ENCODE results near the gene SPNS2. TPM values are rescaled to one million over a fixed set of nuclear protein-coding genes. Genes with fewer than 3 reads are reported as not detected.

SPNS2 gene
- total and polyA plus RNA-seq, 2 experiments from 2014 or later, result 1.7 to 2.3 TPM

GRCh38 chr17:4510618-4510941, 11.9 kb downstream of the SPNS2 start:
- Histone ChIP-seq H3K4me1 (ENCODE audit: insufficient read depth) (no peaks in the 10 kb centered on the region), H2AFZ (no peak overlapping the region), H3K27me3 (ENCODE audit: insufficient read depth) (no peaks in the 10 kb centered on the region), H3F3A (replicated peaks; ENCODE audit: low read depth) (no peaks in the 10 kb centered on the region), H3K79me2 (replicated peaks; ENCODE audit: insufficient read depth) (no peaks in the 10 kb centered on the region), H3K9me2 (ENCODE audit: insufficient read depth) (no peaks in the 10 kb centered on the region), H3K27ac (ENCODE audit: low read depth) (no peak overlapping the region), H4K20me1 (replicated peaks; ENCODE audit: insufficient read depth) (no peaks in the 10 kb centered on the region), H3K4me3 (no peak overlapping the region), H3K4me2 (no peak overlapping the region), H3K36me3 (ENCODE audit: insufficient read depth) (no peaks in the 10 kb centered on the region)
- H3K4me1 Mint-ChIP-seq, result peaks cover 7% of the 10 kb centered on the region; the same call in 2 of the 3 replicates
- no peak overlapping the region for H3K4me3 Mint-ChIP-seq
- no peaks in the 10 kb centered on the region; the same call in 2 of the 3 replicates for H3K9me3 Mint-ChIP-seq
- ATAC-seq (no peak), DNase-seq (ENCODE audit: low spot score) (no peak)
- no peak for TF ChIP-seq JUNB (IDR thresholded peaks at IDR 0.05; ENCODE audit: unreplicated experiment)
- no peak for TF ChIP-seq ZNF114 (CRISPR knock-in tag; IDR thresholded peaks at IDR 0.05)
- TF ChIP-seq, protein P1, sequence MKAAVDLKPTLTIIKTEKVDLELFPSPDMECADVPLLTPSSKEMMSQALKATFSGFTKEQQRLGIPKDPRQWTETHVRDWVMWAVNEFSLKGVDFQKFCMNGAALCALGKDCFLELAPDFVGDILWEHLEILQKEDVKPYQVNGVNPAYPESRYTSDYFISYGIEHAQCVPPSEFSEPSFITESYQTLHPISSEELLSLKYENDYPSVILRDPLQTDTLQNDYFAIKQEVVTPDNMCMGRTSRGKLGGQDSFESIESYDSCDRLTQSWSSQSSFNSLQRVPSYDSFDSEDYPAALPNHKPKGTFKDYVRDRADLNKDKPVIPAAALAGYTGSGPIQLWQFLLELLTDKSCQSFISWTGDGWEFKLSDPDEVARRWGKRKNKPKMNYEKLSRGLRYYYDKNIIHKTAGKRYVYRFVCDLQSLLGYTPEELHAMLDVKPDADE (IDR thresholded peaks at IDR 0.05), result no peak
- no peak for TF ChIP-seq CREB1 (CRISPR knock-in tag; IDR thresholded peaks at IDR 0.05; ENCODE audit: low read depth)
- TF ChIP-seq REST (IDR thresholded peaks at IDR 0.05; ENCODE audit: unreplicated experiment), result no peak
- TF ChIP-seq NANOG (IDR thresholded peaks at IDR 0.05; ENCODE audit: borderline replicate concordance), result no peak
- TF ChIP-seq ZNF331 (CRISPR knock-in tag; IDR thresholded peaks at IDR 0.05; ENCODE audit: low read depth), result no peak
- no peak for TF ChIP-seq EZH2 (IDR thresholded peaks at IDR 0.05; ENCODE audit: low read depth, unreplicated experiment)
- TF ChIP-seq EZH2phosphoT487 (IDR thresholded peaks at IDR 0.05; ENCODE audit: unreplicated experiment), result no peak
- TF ChIP-seq POLR2AphosphoS5 (IDR thresholded peaks at IDR 0.05; ENCODE audit: low read depth), result no peak
- TF ChIP-seq, protein P2, sequence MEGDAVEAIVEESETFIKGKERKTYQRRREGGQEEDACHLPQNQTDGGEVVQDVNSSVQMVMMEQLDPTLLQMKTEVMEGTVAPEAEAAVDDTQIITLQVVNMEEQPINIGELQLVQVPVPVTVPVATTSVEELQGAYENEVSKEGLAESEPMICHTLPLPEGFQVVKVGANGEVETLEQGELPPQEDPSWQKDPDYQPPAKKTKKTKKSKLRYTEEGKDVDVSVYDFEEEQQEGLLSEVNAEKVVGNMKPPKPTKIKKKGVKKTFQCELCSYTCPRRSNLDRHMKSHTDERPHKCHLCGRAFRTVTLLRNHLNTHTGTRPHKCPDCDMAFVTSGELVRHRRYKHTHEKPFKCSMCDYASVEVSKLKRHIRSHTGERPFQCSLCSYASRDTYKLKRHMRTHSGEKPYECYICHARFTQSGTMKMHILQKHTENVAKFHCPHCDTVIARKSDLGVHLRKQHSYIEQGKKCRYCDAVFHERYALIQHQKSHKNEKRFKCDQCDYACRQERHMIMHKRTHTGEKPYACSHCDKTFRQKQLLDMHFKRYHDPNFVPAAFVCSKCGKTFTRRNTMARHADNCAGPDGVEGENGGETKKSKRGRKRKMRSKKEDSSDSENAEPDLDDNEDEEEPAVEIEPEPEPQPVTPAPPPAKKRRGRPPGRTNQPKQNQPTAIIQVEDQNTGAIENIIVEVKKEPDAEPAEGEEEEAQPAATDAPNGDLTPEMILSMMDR (conservative IDR thresholded peaks at IDR 0.05; ENCODE audit: low read depth in 2 of 2), result no peak
- TF ChIP-seq STAT1 (IDR thresholded peaks at IDR 0.05; ENCODE audit: unreplicated experiment), result no peak
- TF ChIP-seq, protein P3, sequence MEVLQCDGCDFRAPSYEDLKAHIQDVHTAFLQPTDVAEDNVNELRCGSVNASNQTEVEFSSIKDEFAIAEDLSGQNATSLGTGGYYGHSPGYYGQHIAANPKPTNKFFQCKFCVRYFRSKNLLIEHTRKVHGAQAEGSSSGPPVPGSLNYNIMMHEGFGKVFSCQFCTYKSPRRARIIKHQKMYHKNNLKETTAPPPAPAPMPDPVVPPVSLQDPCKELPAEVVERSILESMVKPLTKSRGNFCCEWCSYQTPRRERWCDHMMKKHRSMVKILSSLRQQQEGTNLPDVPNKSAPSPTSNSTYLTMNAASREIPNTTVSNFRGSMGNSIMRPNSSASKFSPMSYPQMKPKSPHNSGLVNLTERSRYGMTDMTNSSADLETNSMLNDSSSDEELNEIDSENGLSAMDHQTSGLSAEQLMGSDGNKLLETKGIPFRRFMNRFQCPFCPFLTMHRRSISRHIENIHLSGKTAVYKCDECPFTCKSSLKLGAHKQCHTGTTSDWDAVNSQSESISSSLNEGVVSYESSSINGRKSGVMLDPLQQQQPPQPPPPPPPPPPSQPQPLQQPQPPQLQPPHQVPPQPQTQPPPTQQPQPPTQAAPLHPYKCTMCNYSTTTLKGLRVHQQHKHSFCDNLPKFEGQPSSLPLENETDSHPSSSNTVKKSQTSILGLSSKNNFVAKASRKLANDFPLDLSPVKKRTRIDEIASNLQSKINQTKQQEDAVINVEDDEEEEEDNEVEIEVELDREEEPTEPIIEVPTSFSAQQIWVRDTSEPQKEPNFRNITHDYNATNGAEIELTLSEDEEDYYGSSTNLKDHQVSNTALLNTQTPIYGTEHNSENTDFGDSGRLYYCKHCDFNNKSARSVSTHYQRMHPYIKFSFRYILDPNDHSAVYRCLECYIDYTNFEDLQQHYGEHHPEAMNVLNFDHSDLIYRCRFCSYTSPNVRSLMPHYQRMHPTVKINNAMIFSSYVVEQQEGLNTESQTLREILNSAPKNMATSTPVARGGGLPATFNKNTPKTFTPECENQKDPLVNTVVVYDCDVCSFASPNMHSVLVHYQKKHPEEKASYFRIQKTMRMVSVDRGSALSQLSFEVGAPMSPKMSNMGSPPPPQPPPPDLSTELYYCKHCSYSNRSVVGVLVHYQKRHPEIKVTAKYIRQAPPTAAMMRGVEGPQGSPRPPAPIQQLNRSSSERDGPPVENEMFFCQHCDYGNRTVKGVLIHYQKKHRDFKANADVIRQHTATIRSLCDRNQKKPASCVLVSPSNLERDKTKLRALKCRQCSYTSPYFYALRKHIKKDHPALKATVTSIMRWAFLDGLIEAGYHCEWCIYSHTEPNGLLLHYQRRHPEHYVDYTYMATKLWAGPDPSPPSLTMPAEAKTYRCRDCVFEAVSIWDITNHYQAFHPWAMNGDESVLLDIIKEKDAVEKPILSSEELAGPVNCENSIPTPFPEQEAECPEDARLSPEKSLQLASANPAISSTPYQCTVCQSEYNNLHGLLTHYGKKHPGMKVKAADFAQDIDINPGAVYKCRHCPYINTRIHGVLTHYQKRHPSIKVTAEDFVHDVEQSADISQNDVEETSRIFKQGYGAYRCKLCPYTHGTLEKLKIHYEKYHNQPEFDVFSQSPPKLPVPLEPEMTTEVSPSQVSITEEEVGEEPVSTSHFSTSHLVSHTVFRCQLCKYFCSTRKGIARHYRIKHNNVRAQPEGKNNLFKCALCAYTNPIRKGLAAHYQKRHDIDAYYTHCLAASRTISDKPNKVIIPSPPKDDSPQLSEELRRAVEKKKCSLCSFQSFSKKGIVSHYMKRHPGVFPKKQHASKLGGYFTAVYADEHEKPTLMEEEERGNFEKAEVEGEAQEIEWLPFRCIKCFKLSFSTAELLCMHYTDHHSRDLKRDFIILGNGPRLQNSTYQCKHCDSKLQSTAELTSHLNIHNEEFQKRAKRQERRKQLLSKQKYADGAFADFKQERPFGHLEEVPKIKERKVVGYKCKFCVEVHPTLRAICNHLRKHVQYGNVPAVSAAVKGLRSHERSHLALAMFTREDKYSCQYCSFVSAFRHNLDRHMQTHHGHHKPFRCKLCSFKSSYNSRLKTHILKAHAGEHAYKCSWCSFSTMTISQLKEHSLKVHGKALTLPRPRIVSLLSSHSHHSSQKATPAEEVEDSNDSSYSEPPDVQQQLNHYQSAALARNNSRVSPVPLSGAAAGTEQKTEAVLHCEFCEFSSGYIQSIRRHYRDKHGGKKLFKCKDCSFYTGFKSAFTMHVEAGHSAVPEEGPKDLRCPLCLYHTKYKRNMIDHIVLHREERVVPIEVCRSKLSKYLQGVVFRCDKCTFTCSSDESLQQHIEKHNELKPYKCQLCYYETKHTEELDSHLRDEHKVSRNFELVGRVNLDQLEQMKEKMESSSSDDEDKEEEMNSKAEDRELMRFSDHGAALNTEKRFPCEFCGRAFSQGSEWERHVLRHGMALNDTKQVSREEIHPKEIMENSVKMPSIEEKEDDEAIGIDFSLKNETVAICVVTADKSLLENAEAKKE (CRISPR knock-in tag; IDR thresholded peaks at IDR 0.05), result no peak
- no peak overlapping the region for H3K27ac Mint-ChIP-seq
- H3K27me3 Mint-ChIP-seq (ENCODE audit: insufficient read depth, low read depth, poor library complexity), result peaks cover 19% of the 10 kb centered on the region
- H3K36me3 Mint-ChIP-seq (ENCODE audit: low read depth), result no peaks in the 10 kb centered on the region

Measured in GM23338 (cell line).